Tibial artery (tissue), 4 donors: ENCODE results near the gene CNST.
"Not testable (repeated sequence)": the region's sequence is repeated elsewhere in the genome, so short reads cannot be mapped to it uniquely, and the experiment has no call there.

Experiments used
- DNase-seq, 2 donors: peaks; one replicate each; pipeline ENCODE4 v3.0.0-alpha.2; 2019
- H3K27ac ChIP-seq, 2 donors: fragments of 200-600 bp; sonication (generic) in 1 of 2; 1 replicate in 1 of 2; 2 replicates in 1 of 2; pipeline ENCODE4 v1.5.1; 2018 to 2019; ENCODE audit warnings: mild to moderate bottlenecking in 1 of 2
- H3K27me3 ChIP-seq, 2 donors: fragments of 200-600 bp; sonication (generic) in 1 of 2; one replicate each; pipeline versions ENCODE4 v1.5.1 to v1.6.0; 2016 to 2019
- H3K36me3 ChIP-seq, 3 donors: fragments of 200-600 bp; sonication (generic) in 2 of 3; one replicate each; pipeline ENCODE4 v1.5.1; 2016 to 2019; ENCODE audit warnings: mild to moderate bottlenecking in 2 of 3
- H3K4me1 ChIP-seq, 4 donors: fragments of 200-600 bp; sonication (generic) in 2 of 4; 1 replicate in 3 of 4; 2 replicates in 1 of 4; pipeline ENCODE4 v1.5.1; 2016 to 2019
- H3K4me3 ChIP-seq, 2 donors: fragments of 200-600 bp; sonication (generic) in 1 of 2; 1 replicate in 1 of 2; 2 replicates in 1 of 2; pipeline ENCODE4 v1.5.1; 2018 to 2019; ENCODE audit warnings: mild to moderate bottlenecking in 2 of 2
- H3K9me3 ChIP-seq, 3 donors: fragments of 200-600 bp; sonication (generic) in 1 of 3; one replicate each; pipeline ENCODE4 v1.5.1; 2016 to 2019
- CTCF ChIP-seq, 2 experiments: fragments of 200-600 bp in 1 of 2; fragments of 450-650 bp in 1 of 2; IDR thresholded peaks; one replicate each; pipeline ENCODE4 v1.5.1; 2017 to 2019; ENCODE audit warnings: antibody characterized with exemption in 2 of 2, mild to moderate bottlenecking in 1 of 2, moderate library complexity in 1 of 2
- intact Hi-C: fragments of 100-400 bp; cut with DNase I; formaldehyde crosslinking; loops from one replicate; pipeline ENCODE4 v1.15.0; 2023; ENCODE audit warnings: low total_unique reads

The CNST gene

GRCh38 chr1:246566813-246567645, 773 bp downstream of the CNST start:
- Histone ChIP-seq H3K27ac (peak overlapping the region; percentile 94 to 96), H3K36me3 (peaks cover 0 to 16% (median 0%) of the 10 kb centered on the region in 3 donors), H3K4me1 (peaks cover 0 to 54% (median 31%) of the 10 kb centered on the region in 4 donors), H3K4me3 (peak overlapping the region; percentile 91 to 94), H3K27me3 (no peaks in the 10 kb centered on the region), H3K9me3 (no peaks in the 10 kb centered on the region)
- no peak for TF ChIP-seq CTCF (IDR thresholded peaks at IDR 0.05)
- DNase-seq: peak in 1 of 2 donors; percentile 47
- intact Hi-C loops: loop anchor here (2.0 to 10.0 kb wide), 3 partner anchors 62 to 132 kb away; partner anchors contain the start of gene SMYD3

- intact Hi-C loops: loop anchor here (2.0 to 10.0 kb wide), 3 partner anchors 63 to 131 kb away; partner anchors contain the start of gene SMYD3
- H3K4me3 ChIP-seq: peak overlapping the region; percentile 91 to 94
- H3K4me1 ChIP-seq: peaks cover 0 to 54% (median 31%) of the 10 kb centered on the region in 4 donors
- H3K36me3 ChIP-seq: peaks cover 0 to 9% (median 0%) of the 10 kb centered on the region in 3 donors
- H3K27ac ChIP-seq: peak overlapping the region; percentile 94 to 96
- no peaks in the 10 kb centered on the region for H3K9me3 ChIP-seq
- H3K27me3 ChIP-seq: no peaks in the 10 kb centered on the region
- no peak for DNase-seq
- peak in 1 of 2 experiments; percentile 10 for TF ChIP-seq CTCF (IDR thresholded peaks at IDR 0.05)
These were observed 1.5 kb downstream of the CNST start for GRCh38 chr1:246567646-246568235.

- Histone ChIP-seq H3K4me3 (no peak overlapping the region), H3K27ac (peak overlapping the region; percentile 42 to 94), H3K27me3 (no peaks in the 10 kb centered on the region), H3K4me1 (peaks cover 0 to 58% (median 29%) of the 10 kb centered on the region in 4 donors), H3K9me3 (no peaks in the 10 kb centered on the region), H3K36me3 (no peaks in the 10 kb centered on the region)
- no peak for DNase-seq
- TF ChIP-seq CTCF (IDR thresholded peaks at IDR 0.05): no peak
- intact Hi-C loops: loop anchor here (5.0 to 10.0 kb wide), 2 partner anchors 65 to 68 kb away; partner anchors contain the start of gene SMYD3
These were observed 3.3 kb downstream of the CNST start for GRCh38 chr1:246569248-246570238.

GRCh38 chr1:246571309-246571708, 5.1 kb downstream of the CNST start:
- H3K4me3 ChIP-seq, H3K36me3 ChIP-seq, H3K27me3 ChIP-seq, H3K9me3 ChIP-seq, intact Hi-C loops, DNase-seq: not testable (repeated sequence)
- peak overlapping the region; percentile 44 to 51 for H3K27ac ChIP-seq
- H3K4me1 ChIP-seq: peaks cover 0 to 48% (median 21%) of the 10 kb centered on the region in 4 donors

- no peaks in the 10 kb centered on the region for H3K36me3 ChIP-seq
- H3K9me3 ChIP-seq: no peaks in the 10 kb centered on the region
- DNase-seq: no peak
- H3K27ac ChIP-seq: peak overlapping the region in 1 of 2 donors; percentile 51
- intact Hi-C loops: no loop called here
- TF ChIP-seq CTCF (IDR thresholded peaks at IDR 0.05): no peak
- H3K27me3 ChIP-seq: no peaks in the 10 kb centered on the region
- no peak overlapping the region for H3K4me3 ChIP-seq
- H3K4me1 ChIP-seq: peaks cover 0 to 48% (median 21%) of the 10 kb centered on the region in 4 donors
These were observed 5.7 kb downstream of the CNST start for GRCh38 chr1:246571953-246572352.
